Breast epithelium (tissue), 3 donors: Measurements from ENCODE around the gene TNFRSF12A.

Experiments used
- POLR2A ChIP-seq: fragments of 450-650 bp; IDR thresholded peaks from one replicate; pipeline ENCODE4 v1.6.1; 2016; ENCODE audit warnings: antibody characterized with exemption, mild to moderate bottlenecking, moderate library complexity
- POLR2AphosphoS5 ChIP-seq, 3 donors: sonication (generic); formaldehyde crosslinking; IDR thresholded peaks; one replicate each; pipeline ENCODE4 v1.6.1; 2017; ENCODE audit warnings: antibody characterized with exemption in 3 of 3
- TF ChIP-seq, protein P1 (sequence below), 3 donors: fragments of 450-650 bp; IDR thresholded peaks; one replicate each; pipeline ENCODE4 v1.5.1; 2016 to 2017; ENCODE audit warnings: antibody characterized with exemption in 3 of 3, mild to moderate bottlenecking in 3 of 3, moderate library complexity in 3 of 3

DNA sequence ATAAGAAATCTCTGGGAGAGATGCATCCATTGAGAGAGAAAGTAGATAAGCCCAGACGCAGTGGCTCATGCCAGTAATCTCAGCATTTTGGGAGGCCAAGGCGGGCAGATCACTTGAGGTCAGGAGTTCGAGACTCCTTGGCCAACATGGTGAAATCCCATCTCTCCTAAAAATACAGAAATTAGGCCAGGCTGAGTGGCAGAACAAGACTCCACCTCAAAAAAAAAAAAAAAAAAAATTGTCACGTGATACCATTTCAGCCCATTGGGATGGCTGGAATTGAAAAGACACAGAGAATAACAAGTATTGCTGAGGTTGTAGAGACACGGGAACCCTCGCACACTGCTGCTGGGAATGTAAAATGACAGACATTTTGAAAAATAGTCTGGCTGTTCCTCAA lies 42.4 kb downstream of the TNFRSF12A start:
- TF ChIP-seq, protein P1, sequence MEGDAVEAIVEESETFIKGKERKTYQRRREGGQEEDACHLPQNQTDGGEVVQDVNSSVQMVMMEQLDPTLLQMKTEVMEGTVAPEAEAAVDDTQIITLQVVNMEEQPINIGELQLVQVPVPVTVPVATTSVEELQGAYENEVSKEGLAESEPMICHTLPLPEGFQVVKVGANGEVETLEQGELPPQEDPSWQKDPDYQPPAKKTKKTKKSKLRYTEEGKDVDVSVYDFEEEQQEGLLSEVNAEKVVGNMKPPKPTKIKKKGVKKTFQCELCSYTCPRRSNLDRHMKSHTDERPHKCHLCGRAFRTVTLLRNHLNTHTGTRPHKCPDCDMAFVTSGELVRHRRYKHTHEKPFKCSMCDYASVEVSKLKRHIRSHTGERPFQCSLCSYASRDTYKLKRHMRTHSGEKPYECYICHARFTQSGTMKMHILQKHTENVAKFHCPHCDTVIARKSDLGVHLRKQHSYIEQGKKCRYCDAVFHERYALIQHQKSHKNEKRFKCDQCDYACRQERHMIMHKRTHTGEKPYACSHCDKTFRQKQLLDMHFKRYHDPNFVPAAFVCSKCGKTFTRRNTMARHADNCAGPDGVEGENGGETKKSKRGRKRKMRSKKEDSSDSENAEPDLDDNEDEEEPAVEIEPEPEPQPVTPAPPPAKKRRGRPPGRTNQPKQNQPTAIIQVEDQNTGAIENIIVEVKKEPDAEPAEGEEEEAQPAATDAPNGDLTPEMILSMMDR (IDR thresholded peaks at IDR 0.05): no peak
- TF ChIP-seq POLR2A: no peak
- no peak for TF ChIP-seq POLR2AphosphoS5 (IDR thresholded peaks at IDR 0.05)
